22Rv1 (cell line): Measurements from ENCODE around the gene GEMIN4.

Experiments
- H3K27ac ChIP-seq: fragments of 450-650 bp; 2 replicates; pipeline ENCODE4 v1.5.1; 2017
- CTCF ChIP-seq: fragments of 450-650 bp; IDR thresholded peaks from 2 replicates; pipeline ENCODE4 v1.5.1; 2017; ENCODE audit warnings: mild to moderate bottlenecking
- ZFX ChIP-seq: fragments of 450-650 bp; IDR thresholded peaks from 2 replicates; pipeline ENCODE4 v1.6.1; 2017; ENCODE audit warnings: antibody characterized with exemption, borderline replicate concordance

The GEMIN4 gene

GRCh38 chr17:743139-743538 is 8.9 kb downstream of the GEMIN4 start:
- 0 out of 2 replicates have a peak overlapping the region, but pooled peaks have one; percentile 12 for H3K27ac ChIP-seq
- TF ChIP-seq CTCF (no peak), ZFX (no peak)

- TF ChIP-seq CTCF (no peak), ZFX (no peak)
- H3K27ac ChIP-seq = 0 out of 2 replicates have a peak overlapping the region, but pooled peaks have one; percentile 12
Measured at GRCh38 chr17:742147-742793, 9.8 kb downstream of the GEMIN4 start.

GRCh38 chr17:740240-741017 is 11.6 kb downstream of the GEMIN4 start:
- H3K27ac ChIP-seq = no peak overlapping the region
- TF ChIP-seq CTCF (no peak), ZFX (no peak)

- no peak overlapping the region for H3K27ac ChIP-seq
- TF ChIP-seq CTCF (no peak), ZFX (no peak)
Measured at GRCh38 chr17:737561-738113, 14.4 kb downstream of the GEMIN4 start.

GRCh38 chr17:733743-734142 is 18.3 kb downstream of the GEMIN4 start:
- TF ChIP-seq ZFX (no peak), CTCF (no peak)
- peak overlapping the region; percentile 89 for H3K27ac ChIP-seq

- peak overlapping the region; percentile 89 for H3K27ac ChIP-seq
- TF ChIP-seq CTCF = no peak
- no peak for TF ChIP-seq ZFX
Measured at GRCh38 chr17:732902-733720, 19.0 kb downstream of the GEMIN4 start.
